Measurements from ENCODE around the gene PDGFB. TPM values are rescaled to one million over a fixed set of nuclear protein-coding genes. Genes with fewer than 3 reads are reported as not detected.

Gene PDGFB
- total and polyA plus RNA-seq, 2 donors (not counting 1 experiment from before 2014, with no cell fraction given) = 0.04 TPM; not detected in 1

GRCh38 chr22:39232806-39233709, 11.7 kb downstream of the PDGFB start:
- no peak for ATAC-seq (ENCODE audit: low read depth)
- Histone ChIP-seq H3K4me3 (ENCODE audit: control extremely low read depth in 1 of 5, extremely low read depth in 1 of 5, insufficient read depth in 1 of 5, low read depth in 2 of 5, low read length in 4 of 5) (no peak overlapping the region), H3K36me3 (replicated peaks in 1 of 2; ENCODE audit: control extremely low read depth in 1 of 2, control insufficient read depth in 1 of 2, extremely low read depth in 1 of 2, insufficient read depth in 2 of 2, low read length in 1 of 2) (no peaks in the 10 kb centered on the region), H3K27me3 (replicated peaks in 1 of 4; ENCODE audit: control extremely low read depth in 1 of 4, control insufficient read depth in 3 of 4, insufficient read depth in 4 of 4, low read length in 3 of 4) (peaks cover 0 to 90% (median 49%) of the 10 kb centered on the region in 4 experiments), H3K9me3 (ENCODE audit: control extremely low read depth in 1 of 3, control insufficient read depth in 2 of 3, insufficient read depth in 1 of 3, low read length in 2 of 3) (peaks cover 0 to 38% (median 0%) of the 10 kb centered on the region in 3 donors), H3K4me1 (ENCODE audit: control insufficient read depth in 2 of 2, insufficient read depth in 2 of 2, low read length in 2 of 2) (peaks cover 42 to 47% of the 10 kb centered on the region in 2 donors), H4K20me1 (ENCODE audit: control insufficient read depth, insufficient read depth, low read length, poor library complexity, severe bottlenecking) (no peaks in the 10 kb centered on the region), H2AFZ (ENCODE audit: insufficient read depth, low read depth, low read length, poor library complexity, severe bottlenecking) (no peak overlapping the region), H3K9ac (ENCODE audit: low read length) (no peak overlapping the region), H3K79me2 (ENCODE audit: control insufficient read depth, insufficient read depth, low read length) (no peaks in the 10 kb centered on the region), H3K27ac (ENCODE audit: low read length in 2 of 2) (no peak overlapping the region), H3K4me2 (replicated peaks; ENCODE audit: low read depth, low read length, poor library complexity, severe bottlenecking) (no peak overlapping the region)
- no peak for TF ChIP-seq EZH2 (IDR thresholded peaks at IDR 0.05; ENCODE audit: borderline replicate concordance, insufficient read depth, low read depth, low read length, poor library complexity, severe bottlenecking)
- H3K9me3 Mint-ChIP-seq (ENCODE audit: insufficient read depth) = no peaks in the 10 kb centered on the region
- no peak overlapping the region for H3K4me3 Mint-ChIP-seq
- DNase-seq = no peak
- CTCF ChIA-PET = no interaction called here
- H3K4me1 Mint-ChIP-seq = peaks cover 29% of the 10 kb centered on the region
- H3K27me3 Mint-ChIP-seq = peaks cover 74% of the 10 kb centered on the region
- POLR2A ChIA-PET = no interaction called here
- H3K27ac Mint-ChIP-seq = no peak overlapping the region
- WGBS (ENCODE audit: insufficient coverage) = 69% methylated on average over 19 of the region's 25 CpGs
- intact Hi-C loops (cut with micrococcal nuclease) = no loop called here

- Mint-ChIP-seq H3K4me3 (no peak overlapping the region), H3K27me3 (peaks cover 74% of the 10 kb centered on the region), H3K4me1 (peaks cover 29% of the 10 kb centered on the region), H3K27ac (no peak overlapping the region), H3K9me3 (ENCODE audit: insufficient read depth) (no peaks in the 10 kb centered on the region)
- TF ChIP-seq, protein P1, sequence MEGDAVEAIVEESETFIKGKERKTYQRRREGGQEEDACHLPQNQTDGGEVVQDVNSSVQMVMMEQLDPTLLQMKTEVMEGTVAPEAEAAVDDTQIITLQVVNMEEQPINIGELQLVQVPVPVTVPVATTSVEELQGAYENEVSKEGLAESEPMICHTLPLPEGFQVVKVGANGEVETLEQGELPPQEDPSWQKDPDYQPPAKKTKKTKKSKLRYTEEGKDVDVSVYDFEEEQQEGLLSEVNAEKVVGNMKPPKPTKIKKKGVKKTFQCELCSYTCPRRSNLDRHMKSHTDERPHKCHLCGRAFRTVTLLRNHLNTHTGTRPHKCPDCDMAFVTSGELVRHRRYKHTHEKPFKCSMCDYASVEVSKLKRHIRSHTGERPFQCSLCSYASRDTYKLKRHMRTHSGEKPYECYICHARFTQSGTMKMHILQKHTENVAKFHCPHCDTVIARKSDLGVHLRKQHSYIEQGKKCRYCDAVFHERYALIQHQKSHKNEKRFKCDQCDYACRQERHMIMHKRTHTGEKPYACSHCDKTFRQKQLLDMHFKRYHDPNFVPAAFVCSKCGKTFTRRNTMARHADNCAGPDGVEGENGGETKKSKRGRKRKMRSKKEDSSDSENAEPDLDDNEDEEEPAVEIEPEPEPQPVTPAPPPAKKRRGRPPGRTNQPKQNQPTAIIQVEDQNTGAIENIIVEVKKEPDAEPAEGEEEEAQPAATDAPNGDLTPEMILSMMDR (IDR thresholded peaks at IDR 0.05) = no peak
- no peak for TF ChIP-seq EZH2 (IDR thresholded peaks at IDR 0.05; ENCODE audit: borderline replicate concordance, insufficient read depth, low read depth, low read length, poor library complexity, severe bottlenecking)
- ATAC-seq (ENCODE audit: low read depth) (no peak), DNase-seq (no peak)
- intact Hi-C loops (cut with micrococcal nuclease) = no loop called here
- no peak overlapping the region for H3K4me2 ChIP-seq (replicated peaks; ENCODE audit: low read depth, low read length, poor library complexity, severe bottlenecking)
- no peak overlapping the region for H3K4me3 ChIP-seq (ENCODE audit: control extremely low read depth in 1 of 5, extremely low read depth in 1 of 5, insufficient read depth in 1 of 5, low read depth in 2 of 5, low read length in 4 of 5)
- H3K9me3 ChIP-seq (ENCODE audit: control extremely low read depth in 1 of 3, control insufficient read depth in 2 of 3, insufficient read depth in 1 of 3, low read length in 2 of 3) = peaks cover 0 to 34% (median 0%) of the 10 kb centered on the region in 3 donors
- 91% methylated on average over 6 of the region's 9 CpGs for WGBS (ENCODE audit: insufficient coverage)
- H2AFZ ChIP-seq (ENCODE audit: insufficient read depth, low read depth, low read length, poor library complexity, severe bottlenecking) = no peak overlapping the region
- no peaks in the 10 kb centered on the region for H3K36me3 ChIP-seq (replicated peaks in 1 of 2; ENCODE audit: control extremely low read depth in 1 of 2, control insufficient read depth in 1 of 2, extremely low read depth in 1 of 2, insufficient read depth in 2 of 2, low read length in 1 of 2)
- ChIA-PET POLR2A (no interaction called here), CTCF (no interaction called here)
- H3K4me1 ChIP-seq (ENCODE audit: control insufficient read depth in 2 of 2, insufficient read depth in 2 of 2, low read length in 2 of 2) = peaks cover 42 to 47% of the 10 kb centered on the region in 2 donors
- no peaks in the 10 kb centered on the region for H4K20me1 ChIP-seq (ENCODE audit: control insufficient read depth, insufficient read depth, low read length, poor library complexity, severe bottlenecking)
- H3K9ac ChIP-seq (ENCODE audit: low read length) = no peak overlapping the region
- no peak overlapping the region for H3K27ac ChIP-seq (ENCODE audit: low read length in 2 of 2)
- no peaks in the 10 kb centered on the region for H3K79me2 ChIP-seq (ENCODE audit: control insufficient read depth, insufficient read depth, low read length)
- peaks cover 0 to 86% (median 45%) of the 10 kb centered on the region in 4 experiments for H3K27me3 ChIP-seq (replicated peaks in 1 of 4; ENCODE audit: control extremely low read depth in 1 of 4, control insufficient read depth in 3 of 4, insufficient read depth in 4 of 4, low read length in 3 of 4)
Measured at GRCh38 chr22:39232246-39232645, 12.5 kb downstream of the PDGFB start.

All from B cell (primary cell).